D341Med (cell line): ENCODE measurements around the gene NTRK3.

Experiments
- DNase-seq: peaks from one replicate; pipeline ENCODE4 v3.0.0; 2012; ENCODE audit warnings: low spot score

NTRK3 gene

DNA sequence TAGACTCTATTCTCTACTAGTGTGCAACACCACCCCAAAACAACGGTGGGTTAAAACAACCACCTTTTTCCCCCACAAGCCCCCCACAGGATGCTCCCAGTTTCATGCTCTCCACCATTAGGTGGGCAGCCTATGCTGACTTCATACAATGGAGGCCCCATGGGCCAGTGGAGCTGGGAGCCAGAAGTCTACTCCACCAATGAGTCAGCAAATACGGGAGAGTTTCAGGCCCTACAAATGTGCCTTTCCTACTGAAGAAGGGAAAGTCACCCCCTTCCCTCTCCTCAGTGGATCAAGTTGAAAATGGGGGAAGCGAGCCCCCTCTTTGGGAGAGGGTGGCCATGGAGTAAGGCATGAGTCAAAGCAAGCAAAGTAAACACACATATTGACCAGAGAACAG, 278.6 kb downstream of the NTRK3 start:
- no peak for DNase-seq

- no peak for DNase-seq
Measured at GRCh38 chr15:87976552-87976951, 280.0 kb downstream of the NTRK3 start.

GRCh38 chr15:87973501-87974215, 282.9 kb downstream of the NTRK3 start:
- DNase-seq, result no peak

DNA sequence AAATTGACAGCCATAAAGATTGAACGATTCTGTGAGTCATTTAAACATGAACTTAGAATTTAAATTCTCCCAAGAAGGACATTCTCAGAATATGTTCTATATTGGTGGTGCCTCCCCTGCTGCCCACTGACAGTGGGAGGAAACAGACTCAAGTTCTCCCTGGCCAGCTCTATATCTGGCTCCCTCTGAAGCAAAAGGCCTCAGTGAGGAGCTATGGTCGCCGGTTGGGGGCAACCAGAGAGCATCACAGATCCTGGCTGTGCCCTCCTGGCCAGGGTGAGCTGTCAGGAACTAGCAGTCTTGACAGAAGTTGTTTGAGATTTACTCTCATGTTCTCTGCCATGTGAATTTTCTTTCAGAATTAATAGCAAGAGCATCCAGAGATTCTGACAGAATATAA, 285.5 kb downstream of the NTRK3 start:
- no peak for DNase-seq

DNA sequence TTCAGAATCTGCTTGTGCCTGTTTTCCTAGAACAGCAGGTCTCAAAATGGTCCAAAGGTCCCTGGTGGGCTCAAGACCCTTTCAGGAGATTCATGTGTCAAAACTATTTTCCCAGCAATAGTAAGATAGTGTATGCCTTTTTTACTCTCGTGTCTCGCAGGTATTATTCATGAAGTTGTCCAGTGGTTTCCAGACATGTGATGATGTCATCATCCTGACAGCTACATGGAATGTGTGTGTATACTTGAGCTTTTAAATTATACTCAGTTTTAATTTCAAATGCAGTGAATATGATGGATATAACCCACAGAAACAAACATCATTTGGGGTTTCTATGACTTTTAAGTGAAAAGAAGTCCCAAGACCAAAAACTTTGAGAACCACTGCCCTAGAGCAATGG, 288.6 kb downstream of the NTRK3 start:
- DNase-seq, result no peak

DNA sequence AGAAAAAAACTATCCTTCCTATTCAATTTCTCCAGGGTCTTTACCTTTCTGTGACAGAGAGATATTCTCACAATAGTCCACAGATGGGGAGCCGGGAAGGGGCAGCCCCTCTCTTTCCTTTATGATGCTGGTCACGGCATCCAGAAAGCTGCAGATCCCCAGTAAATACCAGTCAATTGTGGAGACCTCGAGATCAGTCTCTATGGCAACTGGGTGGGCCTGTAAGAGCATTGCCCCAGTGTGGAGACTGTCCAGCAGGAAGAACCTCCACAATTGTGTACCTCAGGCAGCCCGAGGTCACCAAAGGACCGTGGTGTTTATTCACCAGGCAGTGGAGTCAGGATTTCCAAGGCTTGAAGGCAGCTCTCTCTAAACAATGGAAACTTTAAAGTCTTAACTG, 291.2 kb downstream of the NTRK3 start:
- DNase-seq, result no peak

DNA sequence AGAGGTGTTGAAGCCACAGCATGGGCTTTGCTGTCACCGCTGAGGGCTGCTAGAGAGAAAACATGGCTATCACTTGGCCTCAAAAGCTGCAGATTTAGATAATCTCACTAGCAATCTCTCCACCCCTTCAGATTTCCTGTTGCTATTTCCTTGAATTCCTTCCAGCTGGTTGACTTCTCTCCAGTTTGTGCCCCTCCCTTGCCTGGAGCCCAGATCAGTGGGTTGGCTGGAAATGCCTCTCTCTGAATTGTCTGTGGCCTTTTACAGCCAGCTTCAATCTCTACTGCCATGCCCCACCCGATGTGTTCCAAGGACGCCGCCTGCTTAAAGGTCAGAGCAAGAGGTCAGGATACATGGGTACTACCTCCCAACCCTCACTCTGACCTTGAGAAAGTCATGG, 294.1 kb downstream of the NTRK3 start:
- DNase-seq, result no peak

DNA sequence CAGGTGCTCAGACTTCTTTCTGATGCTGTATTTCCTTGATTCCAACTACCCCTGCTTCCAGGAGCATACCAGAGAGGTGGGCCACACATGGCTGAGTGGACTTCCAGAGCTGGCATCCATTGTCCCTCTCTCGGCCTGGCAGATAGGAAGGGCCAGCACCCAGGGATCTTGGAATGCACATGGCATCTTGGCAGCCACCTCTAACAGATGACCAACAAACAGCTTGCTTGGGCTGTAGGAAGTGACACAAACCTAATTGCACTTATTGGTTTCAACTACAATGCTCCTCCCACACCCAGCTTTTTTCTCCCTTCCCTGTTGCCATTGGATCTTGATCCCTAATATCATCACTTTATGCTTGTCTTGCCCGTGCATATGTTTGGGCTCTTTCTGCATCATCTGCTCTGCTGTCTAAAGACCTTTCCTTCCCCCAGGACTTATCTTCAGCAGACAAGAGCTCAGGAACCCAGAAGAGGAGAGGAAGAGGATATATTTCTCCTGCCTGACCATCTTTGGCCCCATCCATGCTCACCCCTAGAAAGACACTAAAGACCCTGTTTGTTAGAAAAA, 294.6 kb downstream of the NTRK3 start:
- DNase-seq, result no peak

DNA sequence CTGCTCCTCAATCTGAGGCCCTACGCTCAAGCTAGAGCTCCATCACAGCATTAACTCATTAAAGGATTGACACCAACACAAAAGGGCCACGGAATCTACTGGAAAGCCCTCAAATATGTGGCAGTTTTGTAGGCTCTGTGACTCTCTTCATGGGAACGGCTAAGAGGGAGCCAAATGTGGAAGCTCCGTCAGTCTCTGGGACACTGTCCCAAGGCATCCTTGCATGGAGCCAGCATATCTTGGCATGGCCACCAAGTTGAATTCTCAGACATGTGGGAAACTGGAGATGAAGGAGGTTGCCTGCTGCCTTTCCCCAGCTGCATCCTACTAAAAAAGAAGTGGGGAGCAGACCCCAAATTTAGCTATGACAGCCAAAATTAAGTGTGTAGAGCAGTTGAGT, 296.9 kb downstream of the NTRK3 start:
- DNase-seq, result no peak

DNA sequence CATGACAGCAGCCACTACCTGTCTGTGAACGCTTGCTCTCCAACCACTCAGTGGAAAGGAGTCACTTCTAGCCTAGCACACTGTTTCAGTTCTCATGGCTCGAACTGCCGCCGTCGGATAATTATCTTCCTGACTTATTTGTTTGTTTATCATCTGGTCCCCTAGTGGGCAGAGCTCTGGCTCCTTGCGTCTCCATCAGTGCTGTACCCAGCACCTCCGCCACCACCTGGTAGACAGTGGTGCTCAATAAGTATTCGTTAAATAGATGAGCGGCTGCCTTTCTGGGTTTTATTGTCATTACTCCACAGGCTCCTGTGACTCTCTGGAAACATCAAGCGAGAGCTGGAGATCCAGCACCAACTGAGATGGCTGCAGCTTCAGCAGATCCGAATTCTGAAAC, 297.5 kb downstream of the NTRK3 start:
- no peak for DNase-seq

- no peak for DNase-seq
Measured at GRCh38 chr15:87955284-87955909, 301.1 kb downstream of the NTRK3 start.

- no peak for DNase-seq
Measured at GRCh38 chr15:87954793-87955192, 301.7 kb downstream of the NTRK3 start.

GRCh38 chr15:87952736-87953287, 303.7 kb downstream of the NTRK3 start:
- no peak for DNase-seq

DNA sequence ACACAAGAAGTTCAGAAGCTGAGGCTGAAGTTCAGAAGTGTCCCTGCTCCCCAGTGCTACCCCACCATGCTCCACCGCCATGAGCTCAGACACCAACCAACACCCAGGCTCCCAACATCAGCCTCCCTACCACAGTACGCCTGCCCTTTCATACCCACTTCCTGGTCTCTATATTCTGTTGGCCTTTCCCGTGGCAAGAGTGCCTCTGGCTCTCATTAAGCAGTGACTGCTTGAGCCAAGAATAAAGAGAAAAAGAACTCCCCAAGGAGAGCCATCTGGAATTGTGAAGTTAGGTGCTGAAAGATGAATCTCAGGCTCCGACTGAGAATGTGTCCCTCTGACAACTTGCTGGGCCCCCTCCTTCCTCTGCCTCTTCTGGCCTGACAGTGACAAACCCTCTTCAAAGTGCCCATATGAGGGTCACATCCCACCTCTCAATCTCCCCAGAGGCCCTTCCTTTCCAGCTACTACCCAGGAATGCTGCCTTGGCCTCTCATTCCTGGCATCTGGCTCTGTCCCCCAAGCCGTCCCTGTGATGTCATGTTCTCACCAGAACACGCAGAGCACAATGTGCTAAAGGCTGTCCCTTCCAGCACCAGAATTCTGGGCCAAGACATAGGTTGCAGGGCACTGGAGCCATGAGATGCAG, 306.8 kb downstream of the NTRK3 start:
- DNase-seq, result no peak

DNA sequence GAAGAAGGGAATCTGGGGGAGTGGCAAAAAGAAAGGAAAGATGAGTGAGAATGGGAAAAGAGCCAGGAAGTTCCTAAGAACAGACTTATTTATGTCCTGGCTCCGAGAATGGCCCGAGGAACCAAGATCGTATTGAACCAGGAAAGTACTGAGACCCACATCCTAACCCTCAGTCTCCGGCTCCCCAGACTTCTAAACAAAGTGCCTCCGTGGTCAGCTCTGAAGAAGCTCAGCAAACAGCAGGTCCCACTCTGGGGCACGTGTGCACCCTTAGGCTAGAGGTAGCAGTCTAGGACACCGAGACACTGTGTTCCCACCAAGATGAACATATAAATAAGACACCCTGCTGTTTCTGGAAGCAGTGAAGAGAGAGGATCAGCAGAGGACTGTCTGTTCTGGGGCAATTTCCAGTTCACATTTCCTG, 307.4 kb downstream of the NTRK3 start:
- DNase-seq, result no peak

DNA sequence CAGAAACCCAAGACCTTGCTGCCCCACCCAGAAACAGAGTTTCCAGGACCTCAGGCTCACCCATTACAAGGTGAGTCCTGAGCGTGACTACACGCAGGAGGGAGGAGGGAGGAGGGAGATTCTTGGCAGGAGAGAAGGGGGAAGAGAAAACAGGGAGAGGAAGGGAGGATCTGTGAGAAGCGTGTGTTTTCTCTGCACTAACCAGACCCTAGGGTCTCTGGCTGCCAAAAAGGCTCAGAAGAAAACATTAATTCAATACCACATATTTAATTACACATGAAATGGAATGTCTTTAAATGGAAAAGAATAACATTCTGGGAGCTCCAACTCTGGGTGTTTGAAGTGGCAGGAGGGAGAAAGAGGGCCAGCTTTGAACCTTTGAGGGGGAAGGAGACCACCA, 309.0 kb downstream of the NTRK3 start:
- no peak for DNase-seq

DNA sequence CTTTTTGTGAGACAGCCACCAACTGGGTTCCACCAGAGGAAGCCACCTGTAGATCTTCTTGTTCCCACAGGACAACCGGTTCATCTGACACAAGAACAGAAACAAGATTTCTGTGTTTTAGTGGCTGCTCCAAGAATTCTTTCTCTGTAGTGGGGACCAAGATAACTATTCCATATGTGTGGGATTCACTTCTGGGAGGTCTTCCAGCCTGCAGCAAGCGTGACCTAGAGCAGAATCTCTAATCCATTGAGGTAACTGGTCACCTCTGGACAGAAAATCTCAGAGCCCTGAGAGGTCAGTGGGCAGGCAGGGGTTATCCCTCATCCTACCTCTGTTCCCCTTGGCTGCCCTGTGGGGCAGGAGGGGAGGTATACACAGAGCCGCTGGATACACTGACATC, 311.3 kb downstream of the NTRK3 start:
- DNase-seq, result no peak

- DNase-seq, result no peak
Measured at GRCh38 chr15:87944691-87945090, 311.8 kb downstream of the NTRK3 start.

- DNase-seq, result no peak
Measured at GRCh38 chr15:87944050-87944449, 312.5 kb downstream of the NTRK3 start.

DNA sequence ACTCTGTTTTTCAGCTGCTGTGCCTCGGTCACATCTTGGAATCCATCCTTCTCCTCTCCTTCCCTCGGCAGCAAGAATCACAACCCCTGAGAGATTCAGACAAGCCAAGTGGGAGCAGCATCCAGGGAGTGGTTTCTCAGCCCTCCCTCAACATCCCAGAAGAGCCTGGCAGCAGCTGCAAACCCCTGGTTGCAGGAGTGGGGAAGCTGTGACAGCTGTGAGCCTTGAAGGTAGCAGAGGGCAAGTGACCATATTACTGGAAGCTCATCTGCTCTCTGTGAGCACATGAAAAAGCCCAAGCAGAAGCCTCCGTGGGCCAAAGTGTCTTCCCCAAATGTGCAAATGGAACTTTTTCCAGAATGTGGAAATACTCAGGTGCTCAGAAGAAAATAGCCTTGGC, 312.9 kb downstream of the NTRK3 start:
- DNase-seq, result no peak

DNA sequence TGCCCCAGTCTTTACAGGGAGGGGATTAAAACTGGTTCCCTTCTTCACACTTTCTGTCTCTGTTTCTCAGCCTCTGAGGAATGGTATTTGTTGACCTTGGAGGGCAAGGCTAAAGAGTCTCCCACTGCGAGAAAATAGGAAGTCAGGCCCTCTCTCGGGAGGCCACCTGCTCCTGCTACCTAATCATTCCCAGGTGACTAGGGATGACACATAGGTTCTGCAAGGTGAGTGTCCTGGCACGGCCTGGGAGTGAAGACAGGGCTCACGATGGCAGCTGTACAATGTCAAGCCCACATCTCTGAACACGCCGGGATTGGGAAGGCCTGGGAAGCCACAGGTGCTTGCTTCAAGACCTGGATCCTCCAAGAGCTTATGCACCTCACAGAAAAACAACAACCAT, 314.2 kb downstream of the NTRK3 start:
- DNase-seq, result no peak

GRCh38 chr15:87941606-87942005, 314.9 kb downstream of the NTRK3 start:
- no peak for DNase-seq

DNA sequence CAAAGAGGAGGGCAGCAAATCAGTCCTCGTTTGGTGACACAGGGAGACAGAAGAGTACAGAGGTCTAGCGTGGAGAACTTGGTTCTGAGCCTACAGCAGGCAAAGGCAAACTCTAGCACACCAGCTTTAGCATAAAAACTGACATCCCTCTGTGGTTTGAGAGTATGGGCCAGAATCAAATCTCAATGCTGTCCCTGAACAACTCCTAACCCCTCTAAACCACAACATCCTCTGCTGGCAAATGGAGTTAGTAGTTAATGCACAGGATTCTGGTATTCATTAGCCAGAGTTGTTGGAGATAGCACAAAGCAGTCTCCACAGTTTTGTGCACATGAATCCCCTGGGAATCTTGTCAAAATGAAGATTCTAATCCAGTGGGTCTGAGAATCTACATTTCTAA, 315.8 kb downstream of the NTRK3 start:
- no peak for DNase-seq
